ENCODE data around the gene CDC27. TPM values are rescaled to one million over a fixed set of nuclear protein-coding genes. Genes with fewer than 3 reads are reported as not detected.
"Not testable (repeated sequence)": the region's sequence is repeated elsewhere in the genome, so short reads cannot be mapped to it uniquely, and the experiment has no call there.

CDC27 gene
- polyA plus RNA-seq, 1 donor from 2014 or later = 50.1 TPM

DNA sequence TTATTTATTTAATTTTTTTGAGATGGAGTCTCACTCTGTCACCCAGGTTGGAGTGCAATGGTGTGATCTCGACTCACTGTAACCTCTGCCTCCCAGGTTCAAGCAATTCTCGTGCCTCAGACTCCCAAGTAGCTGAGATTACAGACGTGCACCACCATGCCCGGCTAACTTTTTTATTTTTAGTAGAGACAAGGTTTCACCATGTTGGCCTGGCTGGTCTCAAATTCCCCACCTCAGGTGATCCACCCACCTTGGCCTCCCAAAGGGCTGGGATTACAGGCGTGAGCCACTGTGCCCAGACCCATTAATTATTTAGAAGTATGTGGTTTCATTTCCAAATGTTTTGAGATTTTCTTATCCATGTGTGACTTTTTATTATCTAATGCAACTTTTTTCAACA, 22.2 kb downstream of the CDC27 start:
- H3K4me2 ChIP-seq (ENCODE audit: low read length); H2AFZ ChIP-seq (ENCODE audit: low read depth, low read length); H3K36me3 ChIP-seq (ENCODE audit: insufficient read depth, low read length); H3K4me3 ChIP-seq (ENCODE audit: low read length); H3K9ac ChIP-seq (ENCODE audit: low read length); H4K20me1 ChIP-seq (ENCODE audit: insufficient read depth); H3F3A ChIP-seq (ENCODE audit: insufficient read depth, low read length, poor library complexity, severe bottlenecking); H3K27ac ChIP-seq (ENCODE audit: low read length); H3K27me3 ChIP-seq (ENCODE audit: insufficient read depth, low read depth, low read length); H3K9me2 ChIP-seq (ENCODE audit: insufficient read depth, low read length); H3K9me3 ChIP-seq (ENCODE audit: low read length): not testable (repeated sequence)
- peaks cover 11% of the 10 kb centered on the region for H3K79me2 ChIP-seq (replicated peaks; ENCODE audit: insufficient read depth, low read length)

DNA sequence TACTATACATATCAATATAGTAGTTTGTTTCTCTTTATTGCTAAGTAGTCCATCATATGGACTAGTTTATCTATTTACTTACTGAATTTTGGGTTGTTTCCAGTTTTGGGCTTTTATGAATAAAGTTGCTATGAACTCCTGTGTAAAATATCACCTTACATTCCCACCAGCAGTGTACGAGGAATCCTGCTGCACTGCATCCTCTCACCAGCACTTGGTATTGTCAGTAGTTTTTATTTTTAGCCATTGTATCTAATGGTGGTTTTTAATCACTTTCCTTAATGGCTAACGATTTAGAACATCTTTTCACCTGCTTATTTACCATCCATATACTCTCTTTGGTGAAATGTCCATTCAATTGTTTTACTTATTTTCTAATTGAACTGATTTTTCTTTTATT, 24.0 kb downstream of the CDC27 start:
- H3K79me2 ChIP-seq (replicated peaks; ENCODE audit: insufficient read depth, low read length) = no peaks in the 10 kb centered on the region

DNA sequence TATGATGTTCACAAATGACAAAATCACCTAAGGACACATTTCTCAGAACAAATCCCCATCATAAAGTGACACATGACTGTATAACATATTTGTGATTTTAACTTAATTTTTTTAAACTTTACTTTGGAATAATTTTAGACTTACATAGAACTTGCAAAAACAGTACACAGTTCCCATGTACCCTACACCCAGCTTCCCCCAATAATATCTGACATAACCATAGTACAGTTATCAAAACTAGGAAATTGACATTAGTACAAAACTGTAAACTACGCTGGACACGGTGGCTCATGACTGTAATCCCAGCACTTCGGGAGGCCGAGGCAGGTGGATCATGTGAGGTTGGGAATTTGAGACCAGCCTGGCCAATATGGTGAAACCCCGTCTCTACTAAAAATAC, 24.8 kb downstream of the CDC27 start:
- no peaks in the 10 kb centered on the region for H3K36me3 ChIP-seq (ENCODE audit: insufficient read depth, low read length)
- no peak overlapping the region for H3K4me2 ChIP-seq (ENCODE audit: low read length)
- no peaks in the 10 kb centered on the region for H3K79me2 ChIP-seq (replicated peaks; ENCODE audit: insufficient read depth, low read length)
- H3K9me3 ChIP-seq (ENCODE audit: low read length) = no peaks in the 10 kb centered on the region
- no peak overlapping the region for H3K4me3 ChIP-seq (ENCODE audit: low read length)
- H4K20me1 ChIP-seq (ENCODE audit: insufficient read depth) = no peaks in the 10 kb centered on the region
- H3K9me2 ChIP-seq (ENCODE audit: insufficient read depth, low read length) = no peaks in the 10 kb centered on the region
- H2AFZ ChIP-seq (ENCODE audit: low read depth, low read length) = no peak overlapping the region
- no peak overlapping the region for H3K27ac ChIP-seq (ENCODE audit: low read length)
- H3F3A ChIP-seq (ENCODE audit: insufficient read depth, low read length, poor library complexity, severe bottlenecking) = no peaks in the 10 kb centered on the region
- H3K27me3 ChIP-seq (ENCODE audit: insufficient read depth, low read depth, low read length) = no peaks in the 10 kb centered on the region
- H3K9ac ChIP-seq (ENCODE audit: low read length) = no peak overlapping the region
- TF ChIP-seq EZH2 (IDR thresholded peaks at IDR 0.05; ENCODE audit: borderline replicate concordance, insufficient read depth, low read length, poor library complexity, severe bottlenecking) (no peak), SMC3 (conservative IDR thresholded peaks at IDR 0.05; ENCODE audit: poor library complexity) (no peak), EP300 (conservative IDR thresholded peaks at IDR 0.05; ENCODE audit: poor library complexity, severe bottlenecking) (no peak), POLR2AphosphoS5 (IDR thresholded peaks at IDR 0.05) (no peak)
- TF ChIP-seq, protein P1, sequence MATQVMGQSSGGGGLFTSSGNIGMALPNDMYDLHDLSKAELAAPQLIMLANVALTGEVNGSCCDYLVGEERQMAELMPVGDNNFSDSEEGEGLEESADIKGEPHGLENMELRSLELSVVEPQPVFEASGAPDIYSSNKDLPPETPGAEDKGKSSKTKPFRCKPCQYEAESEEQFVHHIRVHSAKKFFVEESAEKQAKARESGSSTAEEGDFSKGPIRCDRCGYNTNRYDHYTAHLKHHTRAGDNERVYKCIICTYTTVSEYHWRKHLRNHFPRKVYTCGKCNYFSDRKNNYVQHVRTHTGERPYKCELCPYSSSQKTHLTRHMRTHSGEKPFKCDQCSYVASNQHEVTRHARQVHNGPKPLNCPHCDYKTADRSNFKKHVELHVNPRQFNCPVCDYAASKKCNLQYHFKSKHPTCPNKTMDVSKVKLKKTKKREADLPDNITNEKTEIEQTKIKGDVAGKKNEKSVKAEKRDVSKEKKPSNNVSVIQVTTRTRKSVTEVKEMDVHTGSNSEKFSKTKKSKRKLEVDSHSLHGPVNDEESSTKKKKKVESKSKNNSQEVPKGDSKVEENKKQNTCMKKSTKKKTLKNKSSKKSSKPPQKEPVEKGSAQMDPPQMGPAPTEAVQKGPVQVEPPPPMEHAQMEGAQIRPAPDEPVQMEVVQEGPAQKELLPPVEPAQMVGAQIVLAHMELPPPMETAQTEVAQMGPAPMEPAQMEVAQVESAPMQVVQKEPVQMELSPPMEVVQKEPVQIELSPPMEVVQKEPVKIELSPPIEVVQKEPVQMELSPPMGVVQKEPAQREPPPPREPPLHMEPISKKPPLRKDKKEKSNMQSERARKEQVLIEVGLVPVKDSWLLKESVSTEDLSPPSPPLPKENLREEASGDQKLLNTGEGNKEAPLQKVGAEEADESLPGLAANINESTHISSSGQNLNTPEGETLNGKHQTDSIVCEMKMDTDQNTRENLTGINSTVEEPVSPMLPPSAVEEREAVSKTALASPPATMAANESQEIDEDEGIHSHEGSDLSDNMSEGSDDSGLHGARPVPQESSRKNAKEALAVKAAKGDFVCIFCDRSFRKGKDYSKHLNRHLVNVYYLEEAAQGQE (IDR thresholded peaks at IDR 0.05; ENCODE audit: borderline replicate concordance) = no peak
- TF ChIP-seq, protein P2, sequence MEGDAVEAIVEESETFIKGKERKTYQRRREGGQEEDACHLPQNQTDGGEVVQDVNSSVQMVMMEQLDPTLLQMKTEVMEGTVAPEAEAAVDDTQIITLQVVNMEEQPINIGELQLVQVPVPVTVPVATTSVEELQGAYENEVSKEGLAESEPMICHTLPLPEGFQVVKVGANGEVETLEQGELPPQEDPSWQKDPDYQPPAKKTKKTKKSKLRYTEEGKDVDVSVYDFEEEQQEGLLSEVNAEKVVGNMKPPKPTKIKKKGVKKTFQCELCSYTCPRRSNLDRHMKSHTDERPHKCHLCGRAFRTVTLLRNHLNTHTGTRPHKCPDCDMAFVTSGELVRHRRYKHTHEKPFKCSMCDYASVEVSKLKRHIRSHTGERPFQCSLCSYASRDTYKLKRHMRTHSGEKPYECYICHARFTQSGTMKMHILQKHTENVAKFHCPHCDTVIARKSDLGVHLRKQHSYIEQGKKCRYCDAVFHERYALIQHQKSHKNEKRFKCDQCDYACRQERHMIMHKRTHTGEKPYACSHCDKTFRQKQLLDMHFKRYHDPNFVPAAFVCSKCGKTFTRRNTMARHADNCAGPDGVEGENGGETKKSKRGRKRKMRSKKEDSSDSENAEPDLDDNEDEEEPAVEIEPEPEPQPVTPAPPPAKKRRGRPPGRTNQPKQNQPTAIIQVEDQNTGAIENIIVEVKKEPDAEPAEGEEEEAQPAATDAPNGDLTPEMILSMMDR (IDR thresholded peaks at IDR 0.05; ENCODE audit: poor library complexity, severe bottlenecking) = no peak

More for the DNA sequence above, 24.0 kb downstream of the CDC27 start:
- Histone ChIP-seq H3K4me3 (ENCODE audit: low read length) (no peak overlapping the region), H2AFZ (ENCODE audit: low read depth, low read length) (no peak overlapping the region), H3K4me2 (ENCODE audit: low read length) (no peak overlapping the region), H3F3A (ENCODE audit: insufficient read depth, low read length, poor library complexity, severe bottlenecking) (no peaks in the 10 kb centered on the region), H3K27ac (ENCODE audit: low read length) (no peak overlapping the region), H3K27me3 (ENCODE audit: insufficient read depth, low read depth, low read length) (no peaks in the 10 kb centered on the region), H3K36me3 (ENCODE audit: insufficient read depth, low read length) (no peaks in the 10 kb centered on the region), H3K9ac (ENCODE audit: low read length) (no peak overlapping the region), H3K9me2 (ENCODE audit: insufficient read depth, low read length) (no peaks in the 10 kb centered on the region), H4K20me1 (ENCODE audit: insufficient read depth) (no peaks in the 10 kb centered on the region), H3K9me3 (ENCODE audit: low read length) (no peaks in the 10 kb centered on the region)
- TF ChIP-seq POLR2AphosphoS5 (IDR thresholded peaks at IDR 0.05) (no peak), RAD21 (conservative IDR thresholded peaks at IDR 0.05) (no peak), MXI1 (conservative IDR thresholded peaks at IDR 0.05; ENCODE audit: poor library complexity, severe bottlenecking) (no peak), SMC3 (conservative IDR thresholded peaks at IDR 0.05; ENCODE audit: poor library complexity) (no peak), EZH2 (IDR thresholded peaks at IDR 0.05; ENCODE audit: borderline replicate concordance, insufficient read depth, low read length, poor library complexity, severe bottlenecking) (no peak), TAF1 (IDR thresholded peaks at IDR 0.05; ENCODE audit: low read depth) (no peak), EP300 (conservative IDR thresholded peaks at IDR 0.05; ENCODE audit: poor library complexity, severe bottlenecking) (no peak)
- TF ChIP-seq, protein P1 (IDR thresholded peaks at IDR 0.05; ENCODE audit: borderline replicate concordance) = no peak
- TF ChIP-seq, protein P2 (IDR thresholded peaks at IDR 0.05; ENCODE audit: poor library complexity, severe bottlenecking) = no peak

Data from neural cell (in vitro differentiated cells).